GM13977 (cell line): ENCODE measurements around the gene MESD.
"Not testable (repeated sequence)": the region's sequence is repeated elsewhere in the genome, so short reads cannot be mapped to it uniquely, and the experiment has no call there.

Source experiments
- DNase-seq: peaks from one replicate; pipeline ENCODE4 v3.0.0; 2012; ENCODE audit warnings: low spot score
- in situ Hi-C: fragments of 300-500 bp; cut with MboI; formaldehyde crosslinking; loops from one replicate; pipeline ENCODE4 v1.12.0; 2022; ENCODE audit warnings: low sequenced_read_pairs, low pct_unique_long_range_greater_than_20kb, mixed read lengths, inconsistent platforms; ENCODE audit not compliant: unreplicated experiment
- TF ChIP-seq, protein P1 (sequence below): IDR thresholded peaks from 2 replicates; pipeline ENCODE4 v1.5.1; 2012; ENCODE audit warnings: mild to moderate bottlenecking, control low read depth; ENCODE audit not compliant: insufficient read depth; ENCODE audit errors: extremely low read depth, missing control alignments

MESD gene

DNA sequence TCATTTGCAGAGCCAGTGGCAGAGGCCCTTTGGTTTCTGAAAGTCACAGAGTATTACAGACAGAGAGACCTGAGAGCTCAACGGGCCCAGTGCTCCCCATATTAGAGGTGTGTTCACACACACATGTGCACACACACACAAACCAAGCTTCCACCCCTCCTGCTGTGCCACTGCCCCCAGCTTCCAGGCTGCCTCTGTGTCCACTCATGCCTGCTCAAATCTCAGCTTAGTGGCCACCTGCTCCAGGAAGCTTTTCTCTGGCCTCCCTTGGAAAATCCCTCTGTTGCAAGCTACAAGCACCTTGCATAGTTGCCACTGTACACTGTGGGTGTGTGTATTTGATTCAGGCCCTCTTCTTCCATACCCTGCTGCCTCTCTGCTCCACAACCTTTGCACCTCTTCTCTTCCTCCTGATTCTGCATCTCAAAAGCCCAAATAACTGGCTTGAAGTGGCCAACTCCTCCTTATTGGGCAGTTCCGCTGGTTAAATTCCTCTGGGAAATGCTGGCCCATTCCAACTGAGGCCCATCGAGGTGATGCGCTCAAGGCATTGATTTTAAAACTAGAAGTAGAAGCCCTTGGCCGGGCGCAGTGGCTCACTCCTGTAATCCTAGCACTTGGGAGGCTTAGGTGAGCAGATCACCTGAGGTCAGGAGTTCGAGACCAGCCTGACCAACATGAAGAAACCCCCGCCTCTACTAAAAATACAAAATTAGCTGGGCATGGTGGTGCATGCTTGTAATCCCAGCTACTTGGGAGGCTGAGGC lies 23.0 kb downstream of the MESD start:
- TF ChIP-seq, protein P1, sequence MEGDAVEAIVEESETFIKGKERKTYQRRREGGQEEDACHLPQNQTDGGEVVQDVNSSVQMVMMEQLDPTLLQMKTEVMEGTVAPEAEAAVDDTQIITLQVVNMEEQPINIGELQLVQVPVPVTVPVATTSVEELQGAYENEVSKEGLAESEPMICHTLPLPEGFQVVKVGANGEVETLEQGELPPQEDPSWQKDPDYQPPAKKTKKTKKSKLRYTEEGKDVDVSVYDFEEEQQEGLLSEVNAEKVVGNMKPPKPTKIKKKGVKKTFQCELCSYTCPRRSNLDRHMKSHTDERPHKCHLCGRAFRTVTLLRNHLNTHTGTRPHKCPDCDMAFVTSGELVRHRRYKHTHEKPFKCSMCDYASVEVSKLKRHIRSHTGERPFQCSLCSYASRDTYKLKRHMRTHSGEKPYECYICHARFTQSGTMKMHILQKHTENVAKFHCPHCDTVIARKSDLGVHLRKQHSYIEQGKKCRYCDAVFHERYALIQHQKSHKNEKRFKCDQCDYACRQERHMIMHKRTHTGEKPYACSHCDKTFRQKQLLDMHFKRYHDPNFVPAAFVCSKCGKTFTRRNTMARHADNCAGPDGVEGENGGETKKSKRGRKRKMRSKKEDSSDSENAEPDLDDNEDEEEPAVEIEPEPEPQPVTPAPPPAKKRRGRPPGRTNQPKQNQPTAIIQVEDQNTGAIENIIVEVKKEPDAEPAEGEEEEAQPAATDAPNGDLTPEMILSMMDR: no peak
- no peak for DNase-seq
- in situ Hi-C loops: no loop called here

DNA sequence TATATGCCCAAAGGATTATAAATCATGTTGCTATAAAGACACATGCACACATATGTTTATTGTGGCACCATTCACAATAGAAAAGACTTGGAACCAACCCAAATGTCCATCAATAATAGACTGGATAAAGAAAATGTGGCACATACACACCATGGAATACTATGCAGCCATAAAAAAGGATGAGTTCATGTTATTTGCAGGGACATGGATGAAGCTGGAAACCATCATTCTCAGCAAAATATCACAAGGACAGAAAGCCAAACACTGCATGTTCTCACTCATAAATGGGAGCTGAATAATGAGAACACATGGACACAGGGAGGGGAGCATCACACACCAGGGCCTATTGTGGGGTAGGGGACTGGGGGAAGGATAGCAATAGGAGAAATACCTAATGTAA lies 24.2 kb downstream of the MESD start:
- DNase-seq, in situ Hi-C loops: not testable (repeated sequence)

DNA sequence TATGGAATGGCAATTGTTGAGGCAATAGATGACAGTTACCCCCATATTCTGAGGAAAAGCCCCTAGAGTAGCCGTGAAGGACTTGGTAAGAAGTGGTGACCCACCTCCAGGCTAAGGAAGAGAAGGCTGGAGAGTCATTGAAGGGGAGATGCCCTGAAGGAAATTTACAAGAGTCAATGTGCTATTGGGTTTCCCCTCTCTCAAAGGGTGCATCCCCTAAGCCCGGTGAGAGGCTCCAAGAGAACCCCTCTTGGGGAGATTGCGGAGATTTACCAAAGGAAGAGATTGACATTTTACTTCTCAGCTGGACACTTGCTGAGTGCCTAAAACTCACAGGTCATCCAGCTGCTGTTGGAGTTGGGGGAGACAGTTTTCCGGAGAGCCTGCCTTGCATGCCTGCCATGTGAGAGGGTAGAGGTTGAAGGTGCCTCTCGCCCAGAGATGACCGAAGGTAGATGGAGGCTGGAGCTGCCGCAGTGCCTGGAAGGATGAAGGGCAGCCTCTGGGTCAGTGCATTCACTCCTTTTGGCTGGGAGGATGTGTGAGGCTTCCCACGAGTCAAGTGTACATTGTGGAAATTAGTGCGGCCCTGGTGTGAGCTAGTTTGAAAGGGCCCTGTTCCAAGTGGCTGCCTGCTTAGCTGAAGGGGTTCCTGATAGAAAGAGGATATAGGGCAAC lies 30.7 kb downstream of the MESD start:
- DNase-seq: no peak
- TF ChIP-seq, protein P1: no peak
- in situ Hi-C loops: no loop called here

DNA sequence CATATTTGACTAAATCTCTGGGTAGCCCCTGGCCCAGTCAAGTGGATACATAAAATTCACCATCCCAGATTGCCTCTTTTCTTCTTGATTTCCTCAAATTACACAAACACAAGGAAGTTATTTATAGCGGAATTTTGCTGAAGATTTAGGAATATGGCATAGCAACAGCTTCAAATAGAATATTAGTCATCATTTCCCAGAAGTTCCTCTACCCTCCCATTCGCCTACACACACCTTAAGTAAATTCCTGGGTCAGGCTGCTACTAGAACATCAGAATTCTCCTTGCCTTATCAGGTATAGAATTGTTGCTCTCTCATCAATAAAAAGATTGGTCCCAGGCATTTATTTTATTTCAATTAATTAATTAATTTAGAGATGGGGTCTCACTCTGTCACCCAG lies 31.6 kb downstream of the MESD start:
- DNase-seq: no peak

DNA sequence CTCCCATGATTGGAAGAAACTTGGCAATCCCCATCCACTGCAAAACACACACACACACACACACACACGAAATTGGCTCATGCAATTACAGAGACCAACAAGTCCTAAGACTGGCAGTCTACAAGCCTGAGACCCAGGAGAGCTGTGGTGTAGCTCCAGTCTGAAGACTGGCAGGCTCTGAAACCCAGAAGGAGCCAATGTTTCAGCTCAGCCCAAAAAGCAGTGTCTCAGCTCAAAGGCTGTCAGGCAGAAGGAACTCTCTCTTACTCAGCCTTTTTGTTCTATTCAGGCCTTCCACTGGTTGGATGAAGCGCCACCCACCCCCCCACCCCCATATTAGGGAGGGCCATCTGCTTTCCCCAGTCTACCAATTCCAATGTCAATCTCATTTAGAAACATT lies 32.1 kb downstream of the MESD start:
- TF ChIP-seq, protein P1: no peak
- in situ Hi-C loops: no loop called here
- no peak for DNase-seq

More for the DNA sequence above, 31.6 kb downstream of the MESD start:
- TF ChIP-seq, protein P1: no peak
- in situ Hi-C loops: no loop called here

DNA sequence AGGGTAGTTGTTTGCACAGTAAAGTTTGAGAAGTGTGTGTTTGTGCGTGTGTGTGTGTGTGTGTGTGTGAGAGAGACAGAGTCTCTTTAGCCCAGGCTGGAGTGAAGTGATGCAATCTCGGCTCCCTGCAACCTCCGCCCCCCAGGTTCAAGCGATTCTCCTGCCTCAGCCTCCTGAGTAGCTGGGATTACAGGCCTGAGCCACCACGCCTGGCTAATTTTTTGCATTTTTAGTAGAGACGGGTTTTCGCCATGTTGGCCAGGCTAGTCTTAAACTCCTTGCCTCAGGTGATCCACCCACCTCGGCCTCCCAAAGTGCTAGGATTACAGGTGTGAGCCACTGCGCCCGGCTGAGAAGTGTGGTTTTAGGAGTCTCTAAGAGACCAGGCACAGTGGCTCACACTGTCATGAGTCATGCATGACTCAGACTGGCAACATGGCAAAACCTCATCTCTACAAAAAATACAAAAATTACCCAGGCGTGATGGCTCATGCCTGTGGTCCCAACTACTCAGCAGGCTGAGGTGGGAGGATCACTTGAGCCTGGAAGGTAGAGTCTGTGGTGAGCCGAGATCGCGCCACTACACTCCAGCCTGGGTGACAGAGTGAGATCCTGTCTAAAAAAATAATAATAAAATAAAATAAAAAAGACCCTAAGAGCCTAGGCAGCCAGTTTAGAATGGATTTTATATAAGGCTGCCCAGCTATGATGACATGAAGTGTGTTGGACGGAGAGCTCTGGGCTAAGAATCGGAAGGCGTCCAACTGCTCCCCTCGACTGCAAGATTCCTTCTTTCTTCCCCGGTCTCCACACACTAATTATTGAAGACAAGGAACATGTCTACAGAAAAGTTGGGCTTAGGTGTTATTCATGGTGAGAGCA lies 33.8 kb downstream of the MESD start:
- DNase-seq, in situ Hi-C loops: not testable (repeated sequence)

DNA sequence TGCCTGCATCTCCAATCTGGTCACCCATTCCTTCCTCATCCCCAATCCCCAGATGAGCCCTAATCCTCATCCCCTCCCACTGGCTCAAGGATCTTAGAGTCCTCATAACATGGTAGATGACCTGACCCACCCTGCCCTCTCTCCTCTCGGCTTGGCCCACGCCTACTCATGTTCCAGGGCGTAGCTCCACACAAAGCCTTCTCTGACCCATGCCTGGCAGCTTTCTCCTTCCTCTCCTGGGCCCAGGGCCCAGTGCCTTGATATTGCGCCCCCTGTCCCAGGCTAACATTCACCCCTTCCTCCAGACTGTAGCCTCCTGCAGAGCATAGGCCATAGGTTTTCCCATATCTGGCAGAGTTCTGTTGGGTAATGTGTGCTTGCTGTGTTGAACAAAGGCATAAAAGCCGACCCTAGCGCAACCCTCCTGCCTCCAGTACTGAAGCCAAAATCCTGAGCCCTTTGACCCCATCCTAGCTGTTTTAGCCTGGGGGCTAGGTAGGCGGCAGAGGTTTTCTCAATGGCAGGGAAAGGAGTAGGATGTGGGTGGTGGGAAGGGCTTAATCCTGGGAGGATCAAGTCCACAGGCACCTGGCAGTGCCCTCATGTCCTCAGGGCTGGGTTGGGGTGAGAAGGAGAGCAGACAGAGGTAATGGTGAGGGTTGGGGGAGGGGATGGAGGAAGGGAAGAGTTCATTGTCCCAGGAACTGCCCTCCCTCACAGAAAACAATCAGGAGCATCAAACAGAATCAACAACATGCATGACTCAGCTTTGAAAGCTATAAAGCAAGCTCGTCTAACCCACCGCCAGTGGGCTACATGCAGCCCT lies 35.5 kb downstream of the MESD start:
- TF ChIP-seq, protein P1: no peak
- DNase-seq: no peak
- in situ Hi-C loops: no loop called here
